Liver (tissue), 3 donors: ENCODE data around the gene ZFP92.

Experiments
- ATF3 ChIP-seq: IDR thresholded peaks from 2 replicates; pipeline ENCODE4 v1.6.1; 2016; ENCODE audit warnings: antibody characterized with exemption
- EGR1 ChIP-seq, 2 donors: IDR thresholded peaks; 2 replicates each; pipeline ENCODE4 v1.6.1; 2016 to 2018; ENCODE audit warnings: antibody characterized with exemption in 2 of 2, low read depth in 2 of 2
- FOXA1 ChIP-seq: IDR thresholded peaks from 2 replicates; pipeline ENCODE4 v1.6.1; 2016; ENCODE audit warnings: antibody characterized with exemption
- GABPA ChIP-seq, 2 donors: IDR thresholded peaks in 1 of 2; conservative IDR thresholded peaks in 1 of 2; 2 replicates each; pipeline ENCODE4 v1.6.1; 2016; ENCODE audit warnings: antibody characterized with exemption in 2 of 2, mild to moderate bottlenecking in 1 of 2, moderate library complexity in 1 of 2
- HNF4A ChIP-seq, 2 donors: conservative IDR thresholded peaks; 2 replicates each; pipeline ENCODE4 v1.6.1; 2016; ENCODE audit warnings: antibody characterized with exemption in 2 of 2, mild to moderate bottlenecking in 2 of 2
- HNF4G ChIP-seq: IDR thresholded peaks from 2 replicates; pipeline ENCODE4 v1.6.1; 2016; ENCODE audit warnings: antibody characterized with exemption
- JUND ChIP-seq, 2 donors: IDR thresholded peaks; 2 replicates each; pipeline ENCODE4 v1.6.1; 2016; ENCODE audit warnings: antibody characterized with exemption in 2 of 2
- NR2F2 ChIP-seq: IDR thresholded peaks from 2 replicates; pipeline ENCODE4 v1.6.1; 2016; ENCODE audit warnings: antibody characterized with exemption
- RAD21 ChIP-seq, 2 donors: IDR thresholded peaks; 2 replicates each; pipeline ENCODE4 v1.6.1; 2016; ENCODE audit warnings: antibody characterized with exemption in 2 of 2, mild to moderate bottlenecking in 2 of 2
- REST ChIP-seq: IDR thresholded peaks from 2 replicates; pipeline ENCODE4 v1.6.1; 2016; ENCODE audit warnings: antibody characterized with exemption, mild to moderate bottlenecking
- TAF1 ChIP-seq: conservative IDR thresholded peaks from 2 replicates; pipeline ENCODE4 v1.6.1; 2016; ENCODE audit warnings: antibody characterized with exemption, mild to moderate bottlenecking
- ZBTB33 ChIP-seq: IDR thresholded peaks from 2 replicates; pipeline ENCODE4 v1.6.1; 2016; ENCODE audit warnings: antibody characterized with exemption
- TF ChIP-seq, protein P1 (sequence below): fragments of 150-350 bp; IDR thresholded peaks from 2 replicates; pipeline ENCODE4 v1.5.1; 2017; ENCODE audit warnings: improper control_type of control experiment, low read depth, low read length; ENCODE audit not compliant: missing input control
- TF ChIP-seq, protein P2 (sequence below): IDR thresholded peaks from 2 replicates; pipeline ENCODE4 v1.6.1; 2016; ENCODE audit warnings: antibody characterized with exemption
- donor health status: healthy.
- donor health status: healthy.

DNA sequence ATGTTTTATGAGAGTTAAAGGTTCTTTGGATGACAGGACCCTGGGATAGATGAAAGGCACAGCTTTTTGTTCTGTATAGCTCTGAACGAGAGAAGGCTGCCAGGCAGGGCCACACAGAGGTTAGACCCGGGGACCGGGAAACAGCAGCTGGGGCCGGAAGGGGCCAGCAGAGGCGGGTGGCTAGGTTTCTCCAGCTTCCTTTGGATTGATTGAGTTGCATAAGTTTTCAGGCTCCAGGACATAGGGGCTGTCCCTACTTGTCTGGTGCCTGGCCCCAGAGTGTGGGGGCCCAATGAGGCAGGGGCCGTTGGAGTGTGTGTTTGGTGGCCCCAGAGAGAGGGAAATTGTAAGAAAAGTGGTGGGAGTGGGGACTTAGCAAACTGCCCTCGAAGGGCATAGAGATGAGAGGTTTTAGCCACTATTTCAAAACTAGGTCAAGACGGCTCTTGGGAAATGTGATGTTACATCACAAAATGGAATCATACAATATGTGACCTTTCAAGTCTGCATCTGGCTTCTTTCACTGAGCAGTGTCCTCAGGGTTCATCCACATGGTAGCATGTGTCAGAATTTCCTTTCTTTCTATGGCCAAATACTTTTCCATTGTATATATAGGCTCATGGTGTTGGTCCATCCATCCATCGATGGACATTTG is 3.7 kb downstream of the ZFP92 start:
- TF ChIP-seq, protein P1, sequence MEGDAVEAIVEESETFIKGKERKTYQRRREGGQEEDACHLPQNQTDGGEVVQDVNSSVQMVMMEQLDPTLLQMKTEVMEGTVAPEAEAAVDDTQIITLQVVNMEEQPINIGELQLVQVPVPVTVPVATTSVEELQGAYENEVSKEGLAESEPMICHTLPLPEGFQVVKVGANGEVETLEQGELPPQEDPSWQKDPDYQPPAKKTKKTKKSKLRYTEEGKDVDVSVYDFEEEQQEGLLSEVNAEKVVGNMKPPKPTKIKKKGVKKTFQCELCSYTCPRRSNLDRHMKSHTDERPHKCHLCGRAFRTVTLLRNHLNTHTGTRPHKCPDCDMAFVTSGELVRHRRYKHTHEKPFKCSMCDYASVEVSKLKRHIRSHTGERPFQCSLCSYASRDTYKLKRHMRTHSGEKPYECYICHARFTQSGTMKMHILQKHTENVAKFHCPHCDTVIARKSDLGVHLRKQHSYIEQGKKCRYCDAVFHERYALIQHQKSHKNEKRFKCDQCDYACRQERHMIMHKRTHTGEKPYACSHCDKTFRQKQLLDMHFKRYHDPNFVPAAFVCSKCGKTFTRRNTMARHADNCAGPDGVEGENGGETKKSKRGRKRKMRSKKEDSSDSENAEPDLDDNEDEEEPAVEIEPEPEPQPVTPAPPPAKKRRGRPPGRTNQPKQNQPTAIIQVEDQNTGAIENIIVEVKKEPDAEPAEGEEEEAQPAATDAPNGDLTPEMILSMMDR, result no peak
- TF ChIP-seq, protein P2, sequence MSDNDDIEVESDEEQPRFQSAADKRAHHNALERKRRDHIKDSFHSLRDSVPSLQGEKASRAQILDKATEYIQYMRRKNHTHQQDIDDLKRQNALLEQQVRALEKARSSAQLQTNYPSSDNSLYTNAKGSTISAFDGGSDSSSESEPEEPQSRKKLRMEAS, result no peak
- TF ChIP-seq ZBTB33 (no peak), NR2F2 (peak; percentile 55), HNF4A (conservative IDR thresholded peaks at IDR 0.05) (no peak), RAD21 (IDR thresholded peaks at IDR 0.05) (no peak), EGR1 (IDR thresholded peaks at IDR 0.05; ENCODE audit: low read depth in 2 of 2) (no peak), TAF1 (no peak), GABPA (IDR thresholded peaks at IDR 0.05 in 1 of 2, conservative IDR thresholded peaks at IDR 0.05 in 1 of 2) (no peak), REST (no peak), HNF4G (no peak), JUND (IDR thresholded peaks at IDR 0.05) (no peak), FOXA1 (no peak), ATF3 (no peak)
